HPDE6-E6E7 (cell line): ENCODE measurements around the gene LRRK1.
"Not testable (repeated sequence)": the region's sequence is repeated elsewhere in the genome, so short reads cannot be mapped to it uniquely, and the experiment has no call there.

Source experiments
- DNase-seq: peaks from one replicate; pipeline ENCODE4 v3.0.0; 2011; ENCODE audit warnings: missing footprints; ENCODE audit errors: extremely low spot score

Gene LRRK1

DNA sequence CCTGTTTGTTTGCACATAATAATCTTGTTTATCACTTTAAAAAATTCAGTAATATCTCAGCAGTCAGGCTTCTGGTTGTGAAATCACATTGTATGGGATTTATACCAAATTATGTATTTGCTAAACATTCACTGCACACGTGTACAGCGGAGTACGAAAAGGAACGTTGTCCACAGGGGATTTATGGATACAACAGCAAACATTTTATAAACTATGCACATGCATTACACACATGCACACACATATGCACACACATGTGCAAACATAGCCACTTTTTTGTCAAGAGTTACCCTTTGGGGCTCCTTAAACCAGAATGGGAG, 150.5 kb downstream of the LRRK1 start:
- DNase-seq: no peak

DNA sequence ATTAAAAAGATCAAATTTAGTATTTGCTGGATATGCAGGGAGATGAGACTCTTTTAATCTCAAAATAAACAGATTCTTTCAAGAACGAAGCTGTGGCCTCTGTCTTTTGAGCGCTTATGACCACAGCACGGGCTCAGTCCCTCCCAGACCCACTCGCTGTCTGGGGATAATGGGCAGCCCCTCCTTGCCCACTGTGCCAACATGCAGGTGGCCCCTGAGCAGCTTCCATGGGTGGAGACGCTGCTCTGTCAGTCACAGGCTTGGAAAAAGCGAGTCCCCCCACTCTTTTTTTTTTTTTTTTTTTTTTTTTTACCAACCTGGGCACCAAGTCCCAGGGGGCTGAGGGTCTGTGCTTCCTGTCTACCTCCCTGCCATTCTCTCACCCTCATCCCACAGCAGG, 150.9 kb downstream of the LRRK1 start:
- DNase-seq: no peak

DNA sequence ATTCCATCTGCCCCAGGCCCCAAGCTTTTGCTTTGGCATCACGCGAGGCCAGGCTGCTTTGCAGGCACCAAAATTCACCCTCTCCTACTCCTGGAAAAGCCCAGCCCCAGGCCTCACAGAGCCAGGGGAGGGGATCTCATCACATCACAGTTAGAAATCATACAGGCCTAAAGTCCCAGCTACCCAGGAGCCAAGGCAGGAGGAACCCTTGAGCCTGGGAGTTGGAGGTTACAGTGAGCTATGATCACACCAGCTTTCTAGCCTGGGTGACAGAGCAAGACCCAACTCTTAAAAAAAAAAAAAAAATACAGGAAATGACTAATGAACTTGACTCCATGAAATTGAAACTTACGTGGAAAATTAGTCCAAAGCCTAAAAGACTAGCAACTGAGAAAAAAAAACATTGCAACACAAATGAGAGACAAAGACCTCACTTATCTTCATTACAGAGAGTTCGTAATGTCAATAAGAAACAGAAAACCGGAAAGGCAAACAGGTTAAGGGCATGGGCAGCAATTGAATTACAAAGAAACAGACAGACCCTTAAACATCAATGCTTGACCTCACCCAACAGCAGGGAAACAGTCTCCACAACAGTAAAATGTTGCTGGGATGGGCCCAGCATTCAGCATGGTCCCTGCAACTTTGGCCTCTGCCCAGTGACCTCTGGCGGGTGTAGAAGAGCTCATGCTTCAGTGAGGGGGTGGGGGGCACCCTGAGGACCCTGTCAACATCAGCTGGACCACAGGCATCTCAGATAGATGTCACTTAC, 151.5 kb downstream of the LRRK1 start:
- peak; percentile 45 for DNase-seq

DNA sequence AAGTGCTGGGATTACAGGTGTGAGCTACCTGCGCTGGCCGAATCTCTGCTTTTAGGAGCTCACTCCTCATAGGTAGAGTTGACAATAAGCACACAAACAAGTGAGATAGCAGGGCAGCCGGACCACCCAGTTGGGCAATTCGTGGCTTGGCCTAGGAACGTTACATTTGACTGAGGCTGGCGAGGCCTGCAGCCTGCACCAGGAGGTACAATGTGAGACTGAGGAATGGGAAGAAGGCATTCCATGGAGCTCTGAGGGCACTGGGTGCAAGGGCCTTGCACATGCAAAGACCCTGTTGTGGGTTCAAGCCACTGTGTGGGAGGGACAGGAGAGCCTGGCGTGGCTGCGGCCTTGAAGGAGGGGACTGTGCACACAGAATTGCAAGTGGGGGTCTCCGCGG, 152.5 kb downstream of the LRRK1 start:
- no peak for DNase-seq

DNA sequence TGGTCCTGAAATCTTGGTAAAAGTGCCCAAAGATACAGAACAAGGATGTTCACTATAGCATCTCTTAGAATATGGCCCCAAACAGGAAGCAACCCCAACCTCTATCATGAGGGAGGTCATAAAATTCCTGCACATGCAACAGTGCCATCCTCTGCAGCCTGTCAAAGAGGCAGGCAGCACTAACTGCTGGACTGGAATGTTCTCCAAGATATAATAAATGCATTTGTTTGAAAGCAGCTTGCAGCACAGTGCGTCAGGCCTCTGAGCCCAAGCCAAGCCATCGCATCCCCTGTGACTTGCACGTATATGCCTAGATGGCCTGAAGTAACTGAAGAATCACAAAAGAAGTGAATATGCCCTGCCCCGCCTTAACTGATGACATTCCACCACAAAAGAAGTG, 153.1 kb downstream of the LRRK1 start:
- DNase-seq: not testable (repeated sequence)

DNA sequence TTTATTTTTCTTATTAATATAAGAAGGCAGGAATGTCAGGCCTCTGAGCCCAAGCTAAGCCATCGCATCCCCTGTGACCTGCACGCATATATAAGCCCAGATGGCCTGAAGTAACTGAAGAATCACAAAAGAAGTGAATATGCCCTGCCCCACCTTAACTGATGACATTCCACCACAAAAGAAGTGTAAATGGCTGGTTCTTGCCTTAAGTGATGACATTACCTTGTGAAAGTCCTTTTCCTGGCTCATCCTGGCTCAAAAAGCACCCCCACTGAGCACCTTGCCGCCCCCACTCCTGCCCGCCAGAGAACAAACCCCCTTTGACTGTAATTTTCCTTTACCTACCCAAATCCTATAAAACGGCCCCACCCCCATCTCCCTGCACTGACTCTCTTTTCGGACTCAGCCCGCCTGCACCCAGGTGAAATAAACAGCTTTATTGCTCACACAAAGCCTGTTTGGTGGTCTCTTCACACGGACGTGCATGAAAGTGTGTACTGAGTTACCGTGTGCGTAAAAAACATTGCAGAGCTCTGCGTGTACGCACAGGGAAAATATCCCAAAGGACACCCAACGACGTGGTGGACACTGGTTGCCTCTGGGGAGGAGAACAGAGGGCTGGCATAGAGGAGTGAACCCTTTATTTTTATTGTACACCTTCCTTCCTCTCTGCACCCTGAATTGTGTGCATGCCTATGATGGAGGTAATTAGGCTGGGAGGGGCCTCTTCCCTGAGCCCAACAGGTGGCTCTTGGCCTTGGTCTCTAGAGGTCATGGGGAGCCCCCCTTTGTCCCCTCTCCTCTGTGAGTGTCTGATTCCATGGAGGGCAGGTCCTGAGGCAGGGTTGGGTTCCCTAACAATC, 158.9 kb downstream of the LRRK1 start:
- DNase-seq: not testable (repeated sequence)

DNA sequence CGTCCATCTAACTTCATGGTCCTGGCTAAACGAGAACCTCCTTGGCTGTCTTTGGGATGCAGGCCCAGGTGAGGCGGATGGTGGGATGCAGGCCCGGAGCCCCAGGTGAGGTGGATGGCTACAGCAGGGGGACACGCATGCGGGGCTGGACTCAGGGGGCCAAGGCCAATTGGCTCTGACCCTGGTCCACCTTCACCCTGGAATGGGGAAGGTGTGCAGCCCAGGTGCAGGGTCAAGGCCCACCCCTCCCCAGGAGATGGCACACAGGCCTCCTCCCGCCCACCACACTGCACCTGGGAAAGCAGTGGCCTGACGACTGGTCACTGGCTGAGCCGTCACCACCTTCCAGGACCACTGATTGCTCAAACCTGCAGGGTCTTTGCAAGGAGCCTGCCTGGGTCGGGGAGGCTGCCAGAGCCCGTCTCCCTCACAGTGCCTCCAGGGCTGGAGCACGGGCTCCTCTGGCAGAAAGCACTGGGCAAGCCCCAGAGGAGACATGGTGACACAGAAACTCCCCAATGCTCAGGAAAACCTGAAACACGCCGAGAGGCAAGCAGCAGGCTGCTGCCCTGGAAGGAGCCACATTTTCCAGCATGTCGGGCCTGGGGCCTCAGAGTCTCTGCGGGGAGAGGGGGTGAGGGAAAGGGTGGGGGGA, 159.6 kb downstream of the LRRK1 start:
- DNase-seq: no peak

DNA sequence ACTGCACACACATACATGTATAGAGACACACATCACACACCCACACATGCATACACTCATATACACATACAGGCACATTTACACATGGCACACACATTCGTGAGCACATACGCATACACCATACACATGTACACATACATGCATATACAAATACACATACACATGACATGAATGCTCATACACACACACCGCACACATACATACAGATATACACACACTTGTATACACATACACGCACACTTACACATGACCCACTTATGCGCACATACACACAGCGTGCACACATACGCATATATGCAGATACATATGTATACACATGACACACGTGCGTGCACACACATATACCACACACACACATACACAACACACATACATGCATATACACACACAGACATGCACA, 162.7 kb downstream of the LRRK1 start:
- no peak for DNase-seq

DNA sequence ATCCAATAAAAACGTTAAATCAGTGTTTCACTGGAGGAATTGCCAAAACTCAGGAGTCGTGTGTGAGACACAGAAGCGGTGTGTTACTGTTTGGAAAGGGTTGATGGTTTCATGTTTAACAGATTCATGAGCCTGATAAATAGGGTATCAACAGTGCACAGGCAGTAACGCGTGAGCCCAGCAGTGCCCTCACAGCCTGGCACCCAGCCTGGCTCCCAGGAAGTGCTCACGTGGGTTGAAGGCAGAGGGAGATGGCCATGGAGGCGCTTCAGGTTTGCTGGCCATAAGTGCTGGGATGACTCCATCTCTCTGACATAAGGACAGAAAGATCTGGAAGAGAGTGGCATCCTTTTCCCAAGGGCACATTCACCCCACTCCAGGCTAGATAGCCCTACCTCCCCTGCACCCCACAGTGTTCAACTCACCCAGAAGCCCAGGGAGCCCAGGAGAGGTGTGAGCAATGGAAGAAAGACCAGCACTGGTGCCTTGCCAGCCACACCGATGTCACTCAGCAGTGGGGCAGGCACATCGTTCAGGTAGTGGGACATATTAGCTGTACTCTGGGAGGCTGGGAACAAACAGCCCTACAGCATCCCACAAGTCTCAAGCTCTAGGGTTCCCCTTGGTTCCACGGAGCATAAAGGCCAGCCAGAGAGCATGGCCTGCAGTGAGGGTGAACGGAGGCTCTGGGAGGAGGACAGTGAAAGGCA, 164.3 kb downstream of the LRRK1 start:
- no peak for DNase-seq

DNA sequence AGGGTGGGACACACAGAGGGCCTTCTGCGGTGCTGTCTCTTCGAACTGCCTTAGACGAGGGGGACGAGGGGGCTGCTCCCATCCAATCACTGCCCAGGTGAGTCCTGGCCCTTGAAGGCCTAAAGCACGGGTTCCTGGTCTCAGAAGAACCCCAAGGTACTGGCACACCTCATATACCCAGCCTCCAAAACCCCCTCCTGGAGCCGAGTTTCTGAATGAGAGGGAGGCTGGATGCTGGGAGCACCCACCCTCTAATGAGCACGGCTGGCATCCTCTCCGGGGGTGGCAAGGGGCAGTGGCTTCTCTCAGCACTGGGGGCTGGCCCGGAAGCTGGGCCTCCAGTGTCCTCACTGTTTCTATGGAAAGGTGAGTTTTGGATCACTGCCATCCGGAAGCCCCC, 165.6 kb downstream of the LRRK1 start:
- no peak for DNase-seq

DNA sequence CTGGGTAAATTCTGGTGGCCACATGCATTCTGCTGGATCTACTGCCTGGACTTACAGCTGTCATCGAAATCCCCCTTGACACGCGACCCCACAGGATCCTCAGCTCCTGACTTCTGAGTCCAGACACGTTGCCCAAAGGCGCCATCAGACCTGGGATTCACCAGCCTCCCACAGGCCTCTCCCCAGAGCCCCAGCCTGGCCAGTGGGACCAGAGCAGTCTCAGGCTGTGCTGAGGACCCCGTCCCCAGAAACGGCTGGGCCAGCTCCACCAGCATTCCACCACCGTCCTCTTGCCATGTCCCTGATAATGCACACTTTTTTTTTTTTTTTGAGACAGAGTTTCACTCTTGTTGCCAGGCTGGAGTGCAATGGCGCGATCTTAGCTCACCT, 166.1 kb downstream of the LRRK1 start:
- no peak for DNase-seq

DNA sequence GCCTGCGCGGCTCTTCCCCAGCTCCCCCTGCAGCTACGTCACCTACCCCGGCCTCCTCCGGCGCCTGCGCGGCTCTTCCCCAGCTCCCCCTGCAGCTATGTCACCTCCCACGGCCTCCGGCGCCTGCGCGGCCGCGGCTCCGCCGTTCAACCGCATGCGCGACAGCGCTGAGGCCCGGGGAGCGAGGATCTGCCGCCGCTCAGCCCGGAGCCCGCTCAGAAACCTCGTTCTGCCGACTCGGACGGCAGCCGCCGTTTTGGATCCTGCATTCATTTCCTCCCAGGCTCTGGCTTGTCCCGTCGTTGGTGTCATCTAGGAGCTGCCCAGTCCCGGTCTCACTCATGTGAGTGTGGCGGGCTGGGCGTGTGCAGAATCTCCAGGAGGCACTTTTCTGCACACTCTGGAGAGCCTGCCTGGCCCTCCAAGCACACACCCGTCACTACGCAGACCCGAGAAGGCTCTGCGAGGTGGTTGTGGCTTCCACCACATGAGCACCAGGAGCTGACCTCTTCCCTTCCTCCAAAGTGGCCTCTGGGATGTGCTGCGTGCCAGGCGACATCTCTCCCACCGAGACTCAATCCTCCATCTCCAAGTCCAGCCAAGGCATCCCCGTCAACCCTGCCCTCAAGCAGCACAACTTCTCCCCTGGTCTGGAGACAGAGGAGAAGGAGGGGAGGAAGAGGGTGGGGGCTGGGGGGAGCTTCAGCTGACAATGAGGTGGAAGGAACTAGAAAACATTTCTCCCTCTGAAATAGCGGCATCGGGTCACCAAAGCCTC, 167.4 kb downstream of the LRRK1 start:
- DNase-seq: no peak

DNA sequence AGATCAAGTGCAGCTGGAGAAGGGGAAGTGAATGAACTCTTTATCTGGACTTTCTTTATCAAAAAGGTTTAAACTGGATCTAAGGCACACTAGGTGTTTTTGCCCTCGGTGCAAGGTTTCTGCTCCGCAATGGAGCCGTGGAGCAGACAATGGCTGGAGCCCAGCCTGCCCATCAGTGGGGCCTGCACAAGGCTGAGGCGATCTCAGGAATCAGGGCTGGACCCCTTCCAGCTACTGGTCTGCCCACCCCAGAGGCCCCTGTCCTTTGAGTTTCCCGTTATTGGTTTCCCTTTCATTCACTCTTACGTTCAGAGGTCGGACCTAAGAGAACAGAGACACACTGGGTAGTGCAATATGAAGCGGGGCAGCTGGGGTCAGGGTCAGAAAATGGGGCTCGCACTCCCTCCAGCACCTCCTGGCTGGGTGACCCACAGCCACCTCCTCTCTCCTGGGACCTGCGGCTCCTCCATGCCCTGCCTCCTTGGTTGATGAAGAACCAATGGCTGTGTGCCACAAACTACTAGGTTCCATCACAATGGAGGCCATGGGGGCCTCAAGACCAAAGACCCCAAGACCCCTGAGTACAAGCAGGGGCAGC, 168.1 kb downstream of the LRRK1 start:
- no peak for DNase-seq

DNA sequence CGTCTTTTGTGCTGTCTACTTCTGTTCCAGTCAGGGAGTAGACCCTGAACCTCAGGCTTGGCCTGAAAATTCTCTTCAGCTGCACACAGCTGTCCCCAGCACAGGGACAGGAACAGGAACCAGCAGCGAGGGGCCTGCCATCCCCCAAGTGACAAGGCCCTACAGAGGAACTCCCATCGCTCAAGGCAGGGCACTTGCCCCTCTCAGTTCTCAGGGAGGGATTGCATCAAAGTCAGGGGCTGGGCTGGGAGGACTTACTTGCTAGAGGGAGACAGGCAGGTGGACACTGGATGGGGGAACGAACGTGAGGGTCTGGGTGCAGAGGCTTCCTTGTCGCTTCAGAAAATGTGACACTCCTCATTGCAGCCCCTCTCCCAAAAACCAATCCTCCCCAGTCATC, 169.1 kb downstream of the LRRK1 start:
- no peak for DNase-seq

DNA sequence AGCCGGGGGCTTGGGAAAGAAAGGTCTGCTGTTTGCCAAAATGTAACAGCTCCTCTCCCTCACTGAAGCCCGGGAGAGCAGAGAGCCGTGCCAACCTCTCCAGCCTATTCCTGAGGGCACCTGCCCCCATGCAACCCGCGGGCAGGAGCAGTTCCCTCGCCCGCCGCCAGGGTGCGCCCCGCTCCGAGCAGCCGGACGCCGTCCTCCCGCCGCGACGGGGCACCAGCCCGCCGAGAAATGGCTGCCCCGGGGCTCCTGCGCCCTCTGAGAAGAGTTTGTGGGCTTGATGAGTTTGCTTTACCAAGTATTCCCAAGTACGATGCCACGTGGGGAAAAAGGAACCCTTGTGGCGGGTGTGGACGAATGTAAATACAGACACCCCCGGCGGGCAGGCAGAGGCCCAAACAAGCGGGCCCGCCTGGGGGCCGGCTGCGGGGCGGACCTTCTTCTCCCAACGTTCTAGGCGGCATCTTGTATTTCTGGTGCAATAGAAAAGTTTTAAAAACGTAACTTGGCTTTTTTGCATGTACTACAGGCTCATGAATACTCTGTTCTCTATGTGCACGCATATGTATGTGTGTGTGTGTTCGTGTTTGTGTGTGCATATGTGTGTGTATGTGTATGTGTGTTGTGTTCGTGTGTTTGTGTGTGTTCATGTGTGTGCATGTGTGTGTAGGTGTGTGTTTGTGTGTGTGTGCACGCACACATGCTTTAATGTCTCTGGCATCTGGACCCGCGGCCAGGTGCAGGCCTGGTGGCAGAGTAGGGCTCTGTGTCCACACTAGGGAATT, 169.8 kb downstream of the LRRK1 start:
- peak; percentile 68 for DNase-seq

DNA sequence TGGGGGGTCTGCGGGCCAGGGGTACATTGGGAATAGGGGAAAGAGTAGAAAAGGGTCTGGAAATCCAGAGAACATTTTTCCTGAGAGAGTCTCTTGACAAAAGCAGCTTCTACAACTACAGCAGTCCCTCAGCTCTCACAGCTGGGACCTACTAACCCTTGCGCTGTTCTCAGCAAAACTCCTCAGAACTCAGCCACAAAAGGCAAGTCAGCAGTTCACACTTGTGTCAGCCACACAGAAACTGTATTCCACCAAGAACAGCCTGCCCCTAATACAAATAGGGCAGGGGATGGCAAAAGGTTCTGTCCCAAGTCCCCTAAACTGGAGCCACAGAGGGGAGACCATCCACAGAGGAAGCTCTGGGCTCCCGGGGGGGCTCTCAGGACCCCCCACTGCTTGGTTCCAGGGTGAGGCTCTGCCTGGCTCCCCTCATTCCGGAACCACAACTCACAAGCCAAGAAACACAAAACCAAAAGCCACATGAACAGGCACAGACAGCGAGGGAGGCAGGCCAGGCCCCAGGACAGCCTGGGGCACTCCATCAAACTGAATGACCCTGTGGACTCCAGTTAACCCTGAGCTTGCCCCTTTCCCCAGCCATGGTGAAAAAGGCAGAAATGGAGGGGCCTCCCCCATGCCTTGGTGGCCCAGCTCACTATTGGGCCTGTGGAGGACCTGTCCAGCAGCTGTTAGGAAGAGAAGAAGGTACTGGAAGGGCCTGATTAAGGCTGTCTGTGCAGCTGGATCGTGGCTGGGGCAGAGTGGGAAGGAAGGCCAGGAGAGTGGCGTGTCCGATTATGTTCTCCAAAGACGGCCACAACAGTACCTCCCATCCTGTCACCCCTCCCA, 170.6 kb downstream of the LRRK1 start:
- no peak for DNase-seq

DNA sequence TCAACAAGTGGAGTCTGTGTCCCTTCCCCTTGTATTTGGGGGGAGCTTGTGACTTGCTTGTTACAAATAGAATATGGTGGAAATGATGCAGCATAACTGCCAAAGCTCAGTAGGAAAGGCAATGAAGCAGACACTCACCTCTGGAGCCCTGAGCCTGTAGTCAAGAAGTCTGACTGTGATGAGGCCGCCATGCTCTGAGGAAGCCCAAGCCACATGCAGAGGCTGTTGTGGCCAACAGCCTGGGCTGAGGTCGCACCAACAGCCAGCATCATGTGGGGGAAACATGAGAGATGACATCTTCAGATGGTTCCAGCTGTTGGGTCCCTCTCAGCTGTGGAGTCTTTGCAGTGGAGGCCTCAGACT, 171.3 kb downstream of the LRRK1 start:
- no peak for DNase-seq

DNA sequence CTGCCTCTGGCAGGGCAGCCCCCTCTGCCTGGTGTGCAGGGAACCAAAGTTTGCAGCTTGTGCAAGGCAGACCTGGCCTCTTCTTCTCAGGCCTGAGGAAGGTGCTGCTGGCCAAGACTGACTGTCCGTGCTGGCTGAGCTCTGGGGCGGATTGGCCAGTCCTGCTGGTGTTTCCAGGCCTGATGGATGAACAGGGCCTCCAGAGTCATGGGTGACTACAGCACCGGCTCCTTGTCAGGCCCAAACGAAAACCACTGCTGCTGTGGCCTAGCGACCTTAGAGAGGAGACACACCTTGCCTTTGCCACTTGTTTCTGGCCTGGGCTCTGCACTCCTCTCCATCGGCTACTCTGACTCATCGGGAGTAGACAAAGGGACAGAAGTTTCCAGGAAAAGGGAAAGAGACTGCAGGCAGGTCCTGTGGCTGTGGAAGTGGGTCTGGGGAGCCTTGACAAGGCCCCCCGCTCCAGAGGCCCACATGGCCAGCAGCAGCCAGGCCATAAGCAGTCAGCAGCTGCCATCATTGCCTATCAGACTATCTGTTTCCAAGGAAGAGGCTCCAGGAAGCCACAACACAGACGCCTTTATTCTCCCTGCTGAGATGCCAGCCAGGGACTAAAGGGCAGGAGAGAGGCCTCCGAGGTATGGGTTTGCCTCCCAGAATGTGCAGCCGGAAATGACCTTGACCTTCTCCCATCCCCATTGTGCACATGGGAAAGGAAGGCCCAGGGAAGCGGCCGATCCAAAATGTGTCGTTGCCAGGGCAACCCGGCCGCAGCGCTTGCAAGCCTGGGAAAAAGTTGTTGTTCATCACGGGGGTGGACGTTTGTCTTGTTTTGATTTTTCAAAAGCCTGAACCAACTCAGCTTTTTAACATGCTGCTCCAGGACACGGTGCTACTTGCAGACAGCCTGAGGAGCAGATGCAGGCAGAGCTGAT, 172.2 kb downstream of the LRRK1 start:
- DNase-seq: no peak
